GM12878 (cell line): ENCODE results near the gene PTPRN2. TPM values are rescaled to one million over a fixed set of nuclear protein-coding genes. Genes with fewer than 3 reads are reported as not detected.

ENCODE experiments used
- ATAC-seq: fragments of 200-7000 bp; cut with Tn5 transposase; 3 replicates; pipeline ENCODE4 v1.9.1; 2020; ENCODE audit warnings: mild to moderate bottlenecking, moderate library complexity
- BruUV-seq: library from RNA; stranded (reverse); fragments of 400-500 nt; replicated peaks from 2 replicates; lab custom pipeline; 2021; lab: Mats Ljungman, UMichigan
- CTCF ChIA-PET: fragments of 300-600 bp; sonication (Branson Sonifier 250); formaldehyde crosslinking; extraction: SDS; loops from one replicate; lab custom pipeline; 2021; ENCODE audit warnings: inconsistent platforms; lab: Yijun Ruan, JAX
- POLR2A ChIA-PET: fragments of 350-600 bp; formaldehyde crosslinking; extraction: SDS; loops from one replicate; lab custom pipeline; 2021; ENCODE audit warnings: inconsistent platforms; lab: Charles Lee
- RAD21 ChIA-PET: fragments of 300-600 bp; sonication (Branson Sonifier 250); formaldehyde crosslinking; loops from one replicate; lab custom pipeline; 2023; ENCODE audit warnings: antibody characterized with exemption; ENCODE audit not compliant: unreplicated experiment; lab: Charles Lee
- SMC1A ChIA-PET: fragments of 300-600 bp; sonication (Branson Sonifier 250); formaldehyde crosslinking; loops from one replicate; lab custom pipeline; 2023; ENCODE audit not compliant: unreplicated experiment, uncharacterized antibody; lab: Charles Lee
- DNase-seq: peaks from one replicate; pipeline ENCODE4 v3.0.0-alpha.2; 2011; ENCODE audit warnings: low read depth, low spot score
- FAIRE-seq: peaks from 3 replicates; lab custom pipeline; 2011; peaks lifted over from hg19 to GRCh38; lab: Jason Lieb, UNC
- H2AFZ ChIP-seq: 2 replicates; pipeline ENCODE4 v1.6.0; 2011; ENCODE audit warnings: low read depth, low read length, control low read depth; ENCODE audit not compliant: control insufficient read depth
- H3K27ac ChIP-seq: 2 replicates; pipeline ENCODE4 v1.5.1; 2011; ENCODE audit warnings: control low read depth; ENCODE audit not compliant: control insufficient read depth, insufficient read depth
- H3K27me3 ChIP-seq, 2 experiments: replicated peaks in 1 of 2; 2 replicates each; pipeline versions ENCODE4 v1.6.0 to v1.6.1; 2011; ENCODE audit warnings: low read length in 1 of 2; ENCODE audit not compliant: control insufficient read depth in 2 of 2, insufficient read depth in 2 of 2
- H3K36me3 ChIP-seq, 2 experiments: 2 replicates each; pipeline ENCODE4 v1.5.1; 2011; ENCODE audit warnings: low read length in 1 of 2; ENCODE audit not compliant: control insufficient read depth in 2 of 2, insufficient read depth in 2 of 2
- H3K4me1 ChIP-seq: 2 replicates; pipeline ENCODE4 v1.6.1; 2011; ENCODE audit warnings: mild to moderate bottlenecking, low read length, moderate library complexity, mixed read lengths; ENCODE audit not compliant: control insufficient read depth, insufficient read depth
- H3K4me2 ChIP-seq: 2 replicates; pipeline ENCODE4 v1.6.0; 2011; ENCODE audit warnings: control low read depth; ENCODE audit not compliant: control insufficient read depth, insufficient read depth
- H3K4me3 ChIP-seq: fragments of 200-600 bp; sonication (generic); 2 replicates; pipeline ENCODE4 v1.5.1; 2016
- H3K79me2 ChIP-seq: 2 replicates; pipeline ENCODE4 v1.6.0; 2011; ENCODE audit warnings: low read length; ENCODE audit not compliant: control insufficient read depth, insufficient read depth
- H3K9ac ChIP-seq: 2 replicates; pipeline ENCODE4 v1.8.0; 2011; ENCODE audit warnings: low read length, control low read depth, mixed read lengths; ENCODE audit not compliant: control insufficient read depth, insufficient read depth
- H3K9me3 ChIP-seq: replicated peaks from 3 replicates; pipeline ENCODE4 v1.5.1; 2011; ENCODE audit warnings: mild to moderate bottlenecking, low read length; ENCODE audit not compliant: control insufficient read depth, insufficient read depth
- H4K20me1 ChIP-seq: 2 replicates; pipeline ENCODE4 v1.6.0; 2011; ENCODE audit not compliant: control insufficient read depth, insufficient read depth
- BACH1 ChIP-seq: fragments of 450-650 bp; IDR thresholded peaks from 2 replicates; pipeline ENCODE4 v1.6.1; 2017; ENCODE audit warnings: mild to moderate bottlenecking, borderline replicate concordance
- BCL11A ChIP-seq: IDR thresholded peaks from 2 replicates; pipeline ENCODE4 v1.6.1; 2011; ENCODE audit warnings: low read depth, low read length
- CBFB ChIP-seq: IDR thresholded peaks from 2 replicates; pipeline ENCODE4 v1.6.1; 2016; ENCODE audit warnings: antibody characterized with exemption, low read depth
- GABPA ChIP-seq: IDR thresholded peaks from 2 replicates; pipeline ENCODE4 v1.6.1; 2014; ENCODE audit warnings: antibody characterized with exemption, low read depth, mild to moderate bottlenecking, inconsistent platforms
- MTA3 ChIP-seq: IDR thresholded peaks from 2 replicates; pipeline ENCODE4 v1.6.1; 2012; ENCODE audit warnings: low read length, inconsistent platforms, borderline replicate concordance
- NR2C1 ChIP-seq: fragments of 450-650 bp; IDR thresholded peaks from 2 replicates; pipeline ENCODE4 v1.6.1; 2017; ENCODE audit warnings: antibody characterized with exemption, mild to moderate bottlenecking, moderate library complexity
- NR2F1 ChIP-seq: fragments of 450-650 bp; conservative IDR thresholded peaks from 2 replicates; pipeline ENCODE4 v1.6.1; 2017; ENCODE audit warnings: mild to moderate bottlenecking
- PML ChIP-seq: IDR thresholded peaks from 2 replicates; pipeline ENCODE4 v1.6.1; 2012; ENCODE audit warnings: low read length, inconsistent platforms
- SIN3A ChIP-seq: IDR thresholded peaks from 2 replicates; pipeline ENCODE4 v1.6.1; 2012; ENCODE audit warnings: low read depth, low read length, improper control_type of control experiment
- SMAD1 ChIP-seq: fragments of 450-650 bp; IDR thresholded peaks from 2 replicates; pipeline ENCODE4 v1.6.1; 2018; ENCODE audit warnings: mild to moderate bottlenecking, low read depth; ENCODE audit not compliant: partially characterized antibody
- ZNF24 ChIP-seq: fragments of 450-650 bp; IDR thresholded peaks from 2 replicates; pipeline ENCODE4 v1.6.1; 2017; ENCODE audit warnings: antibody characterized with exemption, mild to moderate bottlenecking
- WGBS: methylation state at CpG from one replicate; pipeline ENCODE4 v1.1.6; 2016; ENCODE audit warnings: low lambda C conversion rate; ENCODE audit not compliant: insufficient replicate concordance, insufficient coverage; ENCODE audit errors: missing lambda C conversion rate; 5-methylcytosine and 5-hydroxymethylcytosine counted together
- in situ Hi-C: fragments of 300-500 bp; cut with MboI; formaldehyde crosslinking; loops from 9 replicates; pipeline ENCODE4 v1.14.3; 2018; ENCODE audit warnings: mixed read lengths
- intact Hi-C: fragments of 100-400 bp; cut with micrococcal nuclease; formaldehyde crosslinking; loops from one replicate; pipeline ENCODE4 v1.14.2; 2022; ENCODE audit not compliant: unreplicated experiment
- polyA plus RNA-seq, 11 experiments: library from polyadenylated mRNA; depleted of rRNA in 4 of 11; unstranded in 6 of 11; stranded (reverse) in 5 of 11; fragments of >200 nt; fragmentation: Nextera tagmentation in 4 of 11; fragmentation: Illumina TruSeq in 1 of 11; extraction: Ambion mirVana in 4 of 11; extraction: Trizol in 1 of 11; gene quantifications; 1 replicate in 1 of 11; 2 replicates in 10 of 11; pipeline versions ENCODE4 v1.2.1 to v1.2.3, GENCODE V29; 2011 to 2016; ENCODE audit warnings: inconsistent platforms in 2 of 11, missing spikeins in 2 of 11, low read depth in 1 of 11
- total RNA-seq, 4 experiments: library from RNA; depleted of rRNA in 3 of 4; stranded (reverse); fragments of >200 nt in 3 of 4; fragmentation: Illumina TruSeq in 1 of 4; extraction: Trizol in 1 of 4; gene quantifications; 2 replicates each; pipeline versions ENCODE4 v1.2.1 to v1.2.3, GENCODE V29; 2013 to 2021

PTPRN2 gene
- total and polyA plus RNA-seq, 10 of the 15 experiments (the other 5 are each of a cell fraction or from before 2014, with no cell fraction given) = 5.4 TPM; not detected in 9

DNA sequence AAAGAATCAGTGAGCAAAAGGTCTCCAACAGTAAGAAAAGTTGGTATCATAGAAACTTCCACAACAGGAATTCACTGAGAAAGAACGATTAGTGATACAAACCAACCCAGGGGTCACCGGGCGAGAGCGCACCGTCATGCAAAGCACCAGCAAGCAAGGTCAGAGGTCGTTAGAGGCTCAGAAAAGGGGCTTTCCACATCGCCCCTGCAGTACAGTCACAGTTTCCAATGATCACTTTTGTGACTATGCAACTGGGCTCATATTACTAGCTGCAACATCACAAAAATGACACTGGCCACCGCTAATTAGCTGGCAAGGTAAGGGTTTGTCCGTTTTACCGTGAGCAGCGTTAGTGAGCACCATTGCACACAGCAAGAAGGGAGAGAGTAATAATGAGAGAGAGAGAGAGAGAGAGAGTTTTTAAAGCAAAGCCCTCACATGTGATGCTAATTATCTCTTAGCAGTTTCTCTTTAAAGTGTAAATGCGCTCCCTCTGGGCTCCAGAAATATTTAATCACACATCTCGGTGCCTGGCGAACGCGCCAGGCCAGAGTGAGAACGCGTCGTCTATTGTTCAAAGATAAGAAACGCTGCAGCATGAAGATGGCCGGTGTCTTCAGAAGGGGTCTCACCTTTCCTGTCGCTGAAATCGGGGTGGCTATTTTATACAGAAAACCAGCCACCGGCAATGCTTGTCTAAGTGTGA, 1013.4 kb downstream of the PTPRN2 start:
- H3K27ac ChIP-seq = no peak overlapping the region
- FAIRE-seq = no peak
- ChIA-PET RAD21 (no interaction called here), CTCF (no interaction called here)
- no TSS peak for BruUV-seq
- H2AFZ ChIP-seq = no peak overlapping the region
- no peaks in the 10 kb centered on the region for H4K20me1 ChIP-seq
- no peak overlapping the region for H3K9ac ChIP-seq
- intact Hi-C loops = no loop called here
- no peaks in the 10 kb centered on the region for H3K36me3 ChIP-seq
- no peaks in the 10 kb centered on the region for H3K79me2 ChIP-seq
- H3K27me3 ChIP-seq = no peaks in the 10 kb centered on the region
- TF ChIP-seq ZNF24 (no peak), NR2C1 (0 out of 2 replicates have a peak, but pooled peaks have one; percentile 37), BCL11A (no peak), PML (no peak), SMAD1 (no peak), BACH1 (no peak), MTA3 (no peak), NR2F1 (peak; percentile 54; the same call in 1 of the 2 replicates), SIN3A (no peak), GABPA (no peak), CBFB (no peak)
- TF ChIP-seq, all 136 proteins: peak for 2
- ATAC-seq (peak; percentile 45; the same call in 2 of the 3 replicates), DNase-seq (no peak)
- WGBS = 52% methylated on average over 24 of the region's 24 CpGs
- POLR2A ChIA-PET = no interaction called here
- no peak overlapping the region for H3K4me2 ChIP-seq
- SMC1A ChIA-PET = no interaction called here
- no peaks in the 10 kb centered on the region; the same call in 2 of the 3 replicates for H3K9me3 ChIP-seq
- H3K4me3 ChIP-seq = no peak overlapping the region
- in situ Hi-C loops = no loop called here
- H3K4me1 ChIP-seq = no peaks in the 10 kb centered on the region
